IPS DF 4.7 (cell line): ENCODE measurements around the gene TXNRD1.
A peak's percentile ranks its signal among the peaks of the same experiment; 100 is the strongest.
"Not testable (repeated sequence)": the region's sequence is repeated elsewhere in the genome, so short reads cannot be mapped to it uniquely, and the experiment has no call there.

Source experiments
- DNase-seq: peaks from one replicate; pipeline ENCODE4 v3.0.0-alpha.2; 2013; ENCODE audit warnings: low spot score; ENCODE audit errors: extremely low read depth

The TXNRD1 gene

DNA sequence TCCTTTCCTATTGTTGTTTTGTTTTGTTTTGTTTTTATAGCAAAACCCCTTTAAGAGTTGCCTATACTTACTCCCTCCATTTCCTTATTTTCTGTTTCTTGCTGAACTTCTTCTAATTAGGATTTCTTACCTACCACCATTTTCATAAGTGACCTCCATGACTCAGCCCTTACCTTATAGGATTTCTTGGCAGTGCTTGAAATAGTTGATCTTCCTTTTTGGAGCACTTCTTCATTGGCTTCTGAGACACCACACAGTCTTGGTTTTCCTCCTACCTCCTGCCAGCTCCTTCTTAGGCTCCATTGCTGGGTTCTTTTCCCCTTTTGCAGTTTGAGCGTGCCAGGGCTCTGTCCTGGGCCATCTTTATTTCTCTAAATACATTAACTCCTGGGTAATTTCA is 64.5 kb downstream of the TXNRD1 start:
- no peak for DNase-seq

GRCh38 chr12:104280717-104281458 is 65.3 kb downstream of the TXNRD1 start:
- no peak for DNase-seq

DNA sequence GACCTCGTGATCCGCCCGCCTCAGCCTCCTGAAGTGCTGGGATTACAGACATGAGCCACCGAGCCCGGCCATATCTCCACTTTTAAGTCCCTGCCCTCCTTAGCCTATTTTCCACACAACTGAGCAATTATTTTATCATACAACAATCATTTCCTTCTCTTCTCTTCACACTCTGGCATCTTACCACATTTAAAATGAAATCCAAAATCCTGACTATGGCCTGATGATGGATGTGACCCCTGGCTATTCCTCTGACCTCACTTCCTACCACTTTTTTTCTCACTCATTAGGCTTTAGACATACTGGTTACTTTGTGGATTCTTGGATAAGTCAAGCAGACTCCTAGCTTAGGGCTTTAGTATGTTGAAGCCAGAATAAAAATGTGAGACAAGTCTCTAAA is 66.1 kb downstream of the TXNRD1 start:
- DNase-seq: no peak

GRCh38 chr12:104282109-104282508 is 66.5 kb downstream of the TXNRD1 start:
- no peak for DNase-seq

DNA sequence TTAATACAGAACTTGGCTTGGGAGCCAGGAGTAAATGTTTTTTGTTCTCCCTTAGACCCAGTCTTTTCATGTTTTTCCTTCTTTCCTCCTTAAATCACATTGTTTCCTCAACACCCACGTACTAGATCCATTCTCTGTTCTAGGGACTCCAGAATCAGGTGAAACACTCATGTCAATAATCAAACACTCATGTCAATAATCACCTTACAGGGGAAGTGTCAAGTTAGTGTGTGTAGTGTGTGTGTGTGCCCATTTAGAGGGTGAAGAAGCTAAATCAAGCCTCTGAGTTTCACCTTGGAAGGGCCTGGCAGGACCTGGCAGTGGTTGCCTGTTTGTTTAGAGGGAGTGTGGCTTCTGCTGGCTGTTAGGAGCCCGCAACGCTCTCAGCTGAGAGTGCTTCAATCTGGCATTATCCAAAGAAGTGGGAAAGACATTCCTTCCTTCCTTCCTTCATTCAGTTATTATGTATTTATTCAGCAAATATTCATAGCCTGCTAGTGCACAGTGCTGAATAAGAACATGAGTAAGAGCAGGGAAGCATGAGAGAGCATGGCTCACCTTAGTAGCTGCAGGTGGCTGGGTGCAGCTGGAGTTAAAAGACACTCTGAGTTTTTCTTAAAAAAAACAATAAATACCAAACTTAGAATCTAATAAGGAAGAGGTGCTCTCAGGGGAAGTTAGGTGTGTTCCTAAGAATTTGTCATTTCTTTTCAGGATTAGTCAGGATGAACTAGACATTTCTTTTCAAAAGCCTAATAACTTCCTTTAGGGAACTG is 70.3 kb downstream of the TXNRD1 start:
- DNase-seq: no peak

DNA sequence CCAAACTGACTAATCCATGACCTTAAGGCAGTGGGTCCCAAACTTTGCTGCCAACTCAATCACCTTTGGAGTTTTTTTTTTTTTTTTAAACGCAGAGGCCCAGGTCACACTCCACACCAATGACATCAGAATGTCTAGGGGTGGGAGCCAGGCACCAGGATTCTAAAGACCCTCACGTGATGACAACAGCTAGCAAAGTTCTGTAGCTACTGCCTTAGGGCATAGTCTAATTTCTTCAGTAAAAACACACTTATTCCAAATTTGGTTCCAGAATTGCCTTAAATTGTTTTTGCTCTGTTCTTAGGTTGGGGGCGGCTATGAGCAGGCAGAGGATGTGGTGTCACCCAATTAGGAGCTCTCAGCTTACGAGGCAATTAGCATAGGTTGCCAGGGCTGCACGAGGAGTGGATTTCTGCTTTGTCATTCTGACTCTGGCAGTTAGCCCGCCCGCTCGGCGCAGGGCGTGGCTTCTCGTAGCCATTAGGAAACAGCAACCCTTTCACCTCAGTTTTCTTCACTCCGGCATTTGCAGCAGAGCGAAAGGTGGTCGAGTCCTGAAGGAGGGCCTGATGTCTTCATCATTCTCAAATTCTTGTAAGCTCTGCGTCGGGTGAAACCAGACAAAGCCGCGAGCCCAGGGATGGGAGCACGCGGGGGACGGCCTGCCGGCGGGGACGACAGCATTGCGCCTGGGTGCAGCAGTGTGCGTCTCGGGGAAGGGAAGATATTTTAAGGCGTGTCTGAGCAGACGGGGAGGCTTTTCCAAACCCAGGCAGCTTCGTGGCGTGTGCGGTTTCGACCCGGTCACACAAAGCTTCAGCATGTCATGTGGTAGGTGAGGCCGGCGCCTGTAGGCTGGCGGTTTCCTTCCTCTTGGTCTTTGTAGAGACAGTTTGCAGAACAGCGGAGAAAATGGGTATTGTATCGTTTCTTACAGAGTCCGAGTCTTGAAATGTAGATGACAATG is 71.2 kb downstream of the TXNRD1 start:
- DNase-seq: peak; percentile 98

- peak; percentile 76 for DNase-seq
Observed at GRCh38 chr12:104288635-104289274, 73.2 kb downstream of the TXNRD1 start.

GRCh38 chr12:104290320-104290719 is 74.7 kb downstream of the TXNRD1 start:
- DNase-seq: no peak

GRCh38 chr12:104290855-104291254 is 75.3 kb downstream of the TXNRD1 start:
- DNase-seq: no peak

GRCh38 chr12:104291867-104292524 is 76.4 kb downstream of the TXNRD1 start:
- DNase-seq: no peak

DNA sequence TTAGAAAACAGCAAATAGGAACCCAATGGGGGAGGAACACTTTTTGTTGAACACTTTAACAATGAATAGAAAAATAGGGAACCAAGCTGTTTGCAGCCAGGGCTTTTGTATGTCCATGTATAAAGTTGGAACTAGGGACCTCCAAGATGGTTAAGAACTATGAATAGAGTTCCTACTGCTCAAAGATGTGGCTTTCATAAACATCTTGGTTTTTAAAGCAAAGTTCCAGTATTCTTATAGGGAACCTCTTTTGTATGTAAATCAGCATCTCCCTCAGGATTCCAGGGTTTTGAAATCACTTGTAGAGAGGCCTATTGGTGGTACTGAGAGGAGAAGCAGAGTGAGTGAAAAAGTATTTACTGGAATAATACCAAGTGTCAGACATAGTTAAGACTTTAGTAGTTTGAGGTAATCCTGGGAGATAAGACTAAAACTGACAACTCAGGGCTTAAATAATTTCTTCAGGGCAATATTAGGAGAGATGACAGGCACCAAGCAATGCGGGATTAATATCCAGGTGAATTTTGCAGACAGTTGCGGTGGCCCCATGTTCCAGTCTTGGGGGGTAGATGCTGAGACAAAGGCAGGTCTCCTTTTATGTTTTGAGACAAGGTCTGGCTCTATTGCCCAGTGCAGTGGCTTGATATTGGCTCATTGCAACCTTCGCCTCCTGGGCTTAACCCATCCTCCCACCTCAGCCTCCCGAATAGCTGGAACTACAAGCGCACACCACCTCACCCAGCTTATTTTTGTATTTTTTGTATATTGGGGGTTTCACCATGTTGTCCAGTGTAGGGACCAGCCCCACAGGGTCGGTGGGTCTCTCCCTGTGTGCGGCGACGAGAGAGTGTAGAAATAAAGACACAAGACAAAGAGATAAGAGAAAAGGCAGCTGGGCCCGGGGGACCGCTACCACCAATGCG is 77.6 kb downstream of the TXNRD1 start:
- DNase-seq: no peak

- DNase-seq: not testable (repeated sequence)
Observed at GRCh38 chr12:104294158-104294859, 78.7 kb downstream of the TXNRD1 start.

- no peak for DNase-seq
Observed at GRCh38 chr12:104294927-104295668, 79.5 kb downstream of the TXNRD1 start.

GRCh38 chr12:104295954-104296353 is 80.4 kb downstream of the TXNRD1 start:
- no peak for DNase-seq

DNA sequence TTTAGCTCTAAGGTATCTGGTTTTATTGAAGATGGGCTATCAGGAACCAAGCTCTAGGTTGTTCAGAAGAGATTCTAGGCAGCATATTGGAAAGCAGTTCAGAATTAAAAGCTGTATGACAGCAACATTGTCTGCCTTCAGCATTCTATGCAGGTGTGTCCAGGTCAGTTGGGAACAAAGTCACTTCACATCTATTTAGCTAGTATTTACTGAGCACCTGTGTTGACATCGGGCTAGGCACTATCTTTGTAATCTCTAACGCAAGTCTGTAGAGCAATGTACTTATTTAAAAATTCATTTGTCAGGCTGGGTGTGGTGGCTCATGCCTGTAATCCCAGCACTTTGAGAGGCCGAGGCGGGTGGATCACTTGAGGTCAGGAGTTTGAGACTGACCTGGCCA is 81.1 kb downstream of the TXNRD1 start:
- no peak for DNase-seq

DNA sequence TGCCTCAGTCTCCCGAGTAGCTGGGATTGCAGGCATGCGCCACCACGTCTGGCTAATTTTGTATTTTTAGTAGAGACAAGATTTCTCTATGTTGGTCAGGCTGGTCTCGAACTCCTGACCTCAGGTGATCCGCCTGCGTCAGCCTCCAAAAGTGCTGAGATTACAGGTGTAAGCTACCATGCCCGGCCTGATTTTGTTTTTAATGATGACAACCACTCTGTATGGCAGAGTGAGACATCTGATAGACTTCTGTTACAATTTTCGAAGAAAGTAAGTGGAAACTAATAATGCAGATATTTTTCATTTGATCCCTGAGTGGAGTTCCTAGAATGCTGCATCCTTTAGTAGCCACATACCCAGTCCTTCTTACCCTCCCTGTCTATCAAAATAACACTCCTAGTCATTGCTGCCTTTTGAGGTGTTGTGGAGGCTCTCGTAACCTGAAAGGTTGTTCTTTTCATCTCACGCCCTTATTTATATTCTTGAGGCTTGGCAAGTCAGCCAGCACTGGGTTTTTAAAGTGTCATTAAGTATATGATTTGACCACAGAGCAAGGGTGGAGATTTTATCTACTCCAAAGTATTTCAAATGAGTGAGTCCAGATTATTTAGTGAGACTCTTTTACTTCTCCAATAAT is 82.0 kb downstream of the TXNRD1 start:
- DNase-seq: no peak

DNA sequence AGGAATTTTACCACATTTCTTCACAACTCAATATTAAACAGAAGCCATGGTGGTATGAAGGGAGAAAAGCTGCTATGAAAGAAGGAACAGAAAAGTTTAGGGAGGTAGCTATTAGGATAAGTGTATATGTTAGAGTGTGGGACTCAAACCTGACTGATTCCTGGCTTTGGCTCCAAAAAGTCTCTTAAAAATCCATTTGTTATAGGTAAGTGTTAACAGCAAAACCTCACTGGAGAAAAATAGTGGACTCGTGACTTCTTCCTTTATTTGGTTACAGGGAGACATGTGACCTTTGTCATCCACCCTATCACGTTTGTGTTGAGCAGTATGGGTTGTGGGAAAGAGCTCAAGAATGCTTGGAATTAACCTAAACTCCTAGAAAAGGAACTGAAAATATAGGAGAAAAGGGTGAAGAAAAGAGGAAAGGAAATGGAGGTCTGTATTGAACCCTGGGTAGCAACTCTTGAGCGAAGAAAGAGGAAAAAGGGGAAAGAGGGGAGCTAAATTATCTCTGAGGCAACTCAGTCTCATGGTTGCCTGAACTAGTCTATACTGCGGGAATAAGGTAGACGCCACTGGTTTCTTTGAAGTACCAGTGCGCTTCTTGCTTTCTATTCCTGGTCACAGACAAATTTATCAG is 84.4 kb downstream of the TXNRD1 start:
- no peak for DNase-seq
